HepG2 (cell line): Measurements from ENCODE around the gene CABP2. TPM values are rescaled to one million over a fixed set of nuclear protein-coding genes. Genes with fewer than 3 reads are reported as not detected.
"Not testable (repeated sequence)": the region's sequence is repeated elsewhere in the genome, so short reads cannot be mapped to it uniquely, and the experiment has no call there.

Experiments used
- ATAC-seq: fragments of 200-7000 bp; cut with Tn5 transposase; 3 replicates; pipeline ENCODE4 v1.9.1; 2020; ENCODE audit warnings: mild to moderate bottlenecking, moderate library complexity
- BruUV-seq: library from RNA; stranded (reverse); fragments of 400-500 nt; replicated peaks from 2 replicates; lab custom pipeline; 2021; lab: Mats Ljungman, UMichigan
- CTCF ChIA-PET: fragments of 300-600 bp; formaldehyde crosslinking; extraction: SDS; loops from one replicate; lab custom pipeline; 2021; ENCODE audit warnings: low total read pairs, inconsistent platforms, low intra/inter-chr PET ratio; lab: Yijun Ruan, JAX
- POLR2A ChIA-PET: fragments of 350-600 bp; sonication (Branson Sonifier 250); formaldehyde crosslinking; loops from one replicate; lab custom pipeline; 2020; ENCODE audit warnings: antibody characterized with exemption, inconsistent platforms; lab: Yijun Ruan, JAX
- DNase-seq: peaks from one replicate; pipeline ENCODE4 v3.0.0-alpha.2; 2015; ENCODE audit warnings: low spot score
- FAIRE-seq: peaks from 3 replicates; lab custom pipeline; 2011; peaks lifted over from hg19 to GRCh38; lab: Jason Lieb, UNC
- H2AFZ ChIP-seq: one replicate; pipeline ENCODE4 v1.6.1; 2011; ENCODE audit warnings: low read length, inconsistent platforms
- H3K27ac ChIP-seq: fragments of 300-600 bp; 3 replicates; pipeline ENCODE4 v1.8.0; 2011; ENCODE audit warnings: mixed run types, mild to moderate bottlenecking, mixed read lengths, low read length, inconsistent platforms; ENCODE audit not compliant: insufficient read depth; ENCODE audit errors: extremely low read length
- H3K27me3 ChIP-seq, 2 experiments: fragments of 200-600 bp in 1 of 2; 2 replicates in 1 of 2; 3 replicates in 1 of 2; pipeline versions ENCODE4 v1.6.0 to v1.8.0; 2011; ENCODE audit warnings: low read length in 2 of 2, mild to moderate bottlenecking in 2 of 2, moderate library complexity in 2 of 2, inconsistent platforms in 1 of 2; ENCODE audit not compliant: insufficient read depth in 2 of 2, control insufficient read depth in 1 of 2
- H3K36me3 ChIP-seq, 2 experiments: fragments of 200-600 bp in 1 of 2; replicated peaks in 1 of 2; 2 replicates in 1 of 2; 3 replicates in 1 of 2; pipeline versions ENCODE4 v1.5.1 to v1.8.0; 2011; ENCODE audit warnings: low read length in 2 of 2, inconsistent platforms in 1 of 2; ENCODE audit not compliant: insufficient read depth in 2 of 2, control insufficient read depth in 1 of 2
- H3K4me1 ChIP-seq: 2 replicates; pipeline ENCODE4 v1.5.1; 2012; ENCODE audit warnings: low read length, inconsistent platforms; ENCODE audit not compliant: insufficient read depth
- H3K4me2 ChIP-seq: 2 replicates; pipeline ENCODE4 v1.6.0; 2011; ENCODE audit warnings: low read depth, low read length, inconsistent platforms
- H3K4me3 ChIP-seq, 3 experiments: fragments of 200-600 bp in 1 of 3; sonication (generic), shearing (Covaris generic) in 1 of 3; replicated peaks in 1 of 3; 2 replicates each; pipeline ENCODE4 v1.5.1; 2011 to 2016; ENCODE audit warnings: low read length in 3 of 3, inconsistent platforms in 2 of 3, low read depth in 2 of 3, mild to moderate bottlenecking in 2 of 3, control low read depth in 1 of 3, mixed read lengths in 1 of 3; ENCODE audit not compliant: insufficient read depth in 1 of 3
- H3K79me2 ChIP-seq: one replicate; pipeline ENCODE4 v1.6.1; 2011; ENCODE audit warnings: low read length, inconsistent platforms; ENCODE audit not compliant: insufficient read depth
- H3K9ac ChIP-seq: 2 replicates; pipeline ENCODE4 v1.6.0; 2011; ENCODE audit warnings: mild to moderate bottlenecking, low read depth, low read length, inconsistent platforms; ENCODE audit not compliant: insufficient read depth
- H3K9me3 ChIP-seq: 2 replicates; pipeline ENCODE4 v1.5.1; 2012; ENCODE audit warnings: mild to moderate bottlenecking, low read length
- H4K20me1 ChIP-seq: 2 replicates; pipeline ENCODE4 v1.6.0; 2011; ENCODE audit warnings: inconsistent platforms, mild to moderate bottlenecking, low read length, moderate library complexity; ENCODE audit not compliant: insufficient read depth
- KIAA2018 ChIP-seq: sonication (generic); formaldehyde crosslinking; IDR thresholded peaks from 2 replicates; pipeline ENCODE4 v1.5.0; 2020; ENCODE audit warnings: mild to moderate bottlenecking, missing genetic modification reagents, borderline replicate concordance
- NFYC ChIP-seq: IDR thresholded peaks from 2 replicates; pipeline ENCODE4 v1.6.1; 2016; ENCODE audit warnings: missing genetic modification reagents, missing compliant biosample characterization
- ZNF556 ChIP-seq: sonication (generic); formaldehyde crosslinking; IDR thresholded peaks from 2 replicates; pipeline ENCODE4 v1.4.0; 2020; ENCODE audit warnings: mild to moderate bottlenecking, missing genetic modification reagents, borderline replicate concordance
- ZNF746 ChIP-seq: sonication (generic); formaldehyde crosslinking; IDR thresholded peaks from 2 replicates; pipeline ENCODE4 v1.8.0; 2022; ENCODE audit warnings: mild to moderate bottlenecking, missing genetic modification reagents
- WGBS: methylation state at CpG from one replicate; pipeline ENCODE4 v1.1.6; 2017; ENCODE audit warnings: low lambda C conversion rate; 5-methylcytosine and 5-hydroxymethylcytosine counted together
- in situ Hi-C: cut with HindIII; loops from 2 replicates; pipeline ENCODE4 v1.10.0; 2017; ENCODE audit warnings: low pct_unique_long_range_greater_than_20kb; ENCODE audit not compliant: extremely low pct_ligation_motif_present
- intact Hi-C: fragments of 100-400 bp; cut with micrococcal nuclease; formaldehyde crosslinking; loops from one replicate; pipeline ENCODE4 v1.10.0; 2022; ENCODE audit not compliant: unreplicated experiment
- polyA plus RNA-seq, 8 experiments: library from polyadenylated mRNA; depleted of rRNA in 3 of 8; stranded (reverse) in 7 of 8; unstranded in 1 of 8; fragments of >200 nt; fragmentation: Illumina TruSeq in 4 of 8; extraction: Trizol in 4 of 8; gene quantifications; 2 replicates each; pipeline versions ENCODE4 v1.2.1 to v1.2.3, GENCODE V29; 2011 to 2016; ENCODE audit warnings: low read depth in 4 of 8, missing spikeins in 1 of 8, mixed read lengths in 1 of 8; ENCODE audit not compliant: insufficient read depth in 1 of 8
- total RNA-seq, 5 experiments: library from RNA; depleted of rRNA; stranded (reverse); fragments of >200 nt; fragmentation: Illumina TruSeq; extraction: Trizol; gene quantifications; 2 replicates each; pipeline ENCODE4 v1.2.3, GENCODE V29; 2016; ENCODE audit warnings: low read depth in 1 of 5

CABP2 gene
- total and polyA plus RNA-seq, 2 of the 13 experiments (the other 11 are each of a cell fraction or from before 2014, with no cell fraction given): not detected

DNA sequence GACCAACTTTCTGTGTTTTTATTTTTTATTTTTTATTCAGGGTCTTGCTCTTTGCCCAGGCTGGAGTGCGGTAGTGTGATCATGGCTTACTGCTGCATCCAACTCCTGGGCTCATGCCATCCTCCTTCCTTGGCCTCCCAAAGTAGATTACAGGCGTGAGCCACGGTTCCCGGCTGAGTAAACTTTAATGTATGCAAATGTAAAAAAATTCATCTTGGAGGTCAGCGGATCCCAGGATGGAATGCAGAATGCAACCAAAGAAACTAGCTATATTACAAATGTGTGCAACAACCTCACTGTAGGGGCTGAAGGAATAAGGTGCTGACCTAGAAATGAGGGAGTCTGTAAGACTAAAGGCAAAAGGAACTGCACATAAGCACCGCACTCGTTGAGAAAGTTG, 9.1 kb downstream of the CABP2 start (continued):
- no peak for TF ChIP-seq KIAA2018
- TF ChIP-seq ZNF556 (CRISPR knock-in tag): no peak
- no peak for TF ChIP-seq ZNF746 (CRISPR knock-in tag)
- TF ChIP-seq NFYC (CRISPR knock-in tag): no peak

DNA sequence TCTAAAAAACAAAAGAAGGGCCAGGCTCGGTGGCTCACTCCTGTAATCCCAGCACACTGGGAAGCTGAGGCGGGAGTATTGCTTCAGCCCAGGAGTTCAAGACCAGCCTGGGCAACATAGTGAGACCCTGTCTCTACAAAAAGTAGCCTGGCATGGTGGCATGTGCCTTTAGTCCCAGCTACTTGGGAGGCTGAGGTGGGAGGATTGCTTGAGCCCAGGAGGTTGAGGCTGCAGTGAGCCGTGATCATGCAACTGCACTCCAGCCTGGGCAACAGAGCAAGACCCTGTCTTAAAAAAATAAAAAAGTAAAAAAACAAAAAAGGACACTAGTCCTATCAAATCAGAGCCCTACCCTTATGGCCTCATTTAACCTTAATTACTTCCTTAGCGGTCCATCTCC, 11.7 kb downstream of the CABP2 start:
- CTCF ChIA-PET, BruUV-seq, intact Hi-C loops, H2AFZ ChIP-seq, H3K9ac ChIP-seq, in situ Hi-C loops, H3K79me2 ChIP-seq, H3K36me3 ChIP-seq, H4K20me1 ChIP-seq, ATAC-seq, H3K27ac ChIP-seq, FAIRE-seq, H3K4me2 ChIP-seq, DNase-seq, H3K9me3 ChIP-seq, H3K4me3 ChIP-seq, H3K27me3 ChIP-seq, POLR2A ChIA-PET: not testable (repeated sequence)
- 93% methylated on average over 4 of the region's 4 CpGs for WGBS
- H3K4me1 ChIP-seq: peaks cover 37% of the 10 kb centered on the region
